Pulmonary artery endothelial cell (primary cell): ENCODE data around the gene MON1A. TPM values are rescaled to one million over a fixed set of nuclear protein-coding genes. Genes with fewer than 3 reads are reported as not detected.
"Not testable (repeated sequence)": the region's sequence is repeated elsewhere in the genome, so short reads cannot be mapped to it uniquely, and the experiment has no call there.

ENCODE experiments used
- DNase-seq: peaks from one replicate; pipeline ENCODE4 v3.0.0-alpha.2; 2011; ENCODE audit warnings: low read depth, low spot score
- total RNA-seq: library from RNA; depleted of rRNA; stranded (reverse); fragments of >200 nt; gene quantifications from 2 replicates; pipeline ENCODE4 v1.2.3, GENCODE V29; 2014

Gene MON1A
- total RNA-seq, 1 donor from 2014 or later: 15.4 TPM

DNA sequence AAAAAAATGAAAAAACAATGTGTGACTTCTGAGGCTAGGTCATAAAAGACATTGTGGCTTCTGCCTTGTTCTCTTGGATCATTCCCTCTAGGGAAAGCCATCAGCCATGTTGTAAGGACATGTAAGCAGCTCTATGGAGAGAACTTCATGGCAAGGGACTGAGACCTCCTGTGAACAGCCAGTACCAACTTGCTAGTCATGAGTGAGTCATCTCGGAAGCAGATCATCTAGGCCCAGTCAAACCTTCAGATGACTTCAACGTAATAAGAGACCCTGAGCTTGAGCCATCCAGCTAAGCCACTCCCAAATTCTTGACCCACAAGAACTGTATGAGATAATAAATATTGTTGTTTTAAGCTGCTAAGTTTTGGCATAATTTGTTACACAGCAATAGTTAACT, 4.9 kb downstream of the MON1A start:
- DNase-seq: no peak

- not testable (repeated sequence) for DNase-seq
Observed at GRCh38 chr3:49917806-49918590, 11.6 kb downstream of the MON1A start.

- no peak for DNase-seq
Observed at GRCh38 chr3:49916686-49917085, 12.9 kb downstream of the MON1A start.

DNA sequence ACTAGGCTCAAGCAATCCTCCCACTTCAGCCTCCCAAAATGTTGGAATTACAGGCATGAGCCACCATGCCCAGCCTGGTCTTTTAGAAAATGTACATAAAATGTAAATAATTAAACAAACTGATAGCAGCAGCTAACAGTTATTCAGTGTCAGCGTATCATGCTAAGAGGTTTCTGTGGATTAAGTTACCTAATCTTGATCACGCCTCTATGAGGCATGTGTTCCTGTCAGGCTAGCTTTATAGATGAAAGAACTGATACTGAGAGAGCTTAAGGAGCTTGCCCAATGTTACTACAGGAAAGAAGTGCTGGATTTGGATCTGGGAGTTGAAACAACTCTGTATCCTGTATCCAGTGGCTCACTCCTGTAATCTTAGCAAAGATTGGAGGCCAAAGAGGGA, 14.7 kb downstream of the MON1A start:
- DNase-seq: no peak

- no peak for DNase-seq
Observed at GRCh38 chr3:49912881-49913281, 16.7 kb downstream of the MON1A start.

- DNase-seq: no peak
Observed at GRCh38 chr3:49911611-49912010, 18.0 kb downstream of the MON1A start.

GRCh38 chr3:49911124-49911420, 18.5 kb downstream of the MON1A start:
- no peak for DNase-seq

DNA sequence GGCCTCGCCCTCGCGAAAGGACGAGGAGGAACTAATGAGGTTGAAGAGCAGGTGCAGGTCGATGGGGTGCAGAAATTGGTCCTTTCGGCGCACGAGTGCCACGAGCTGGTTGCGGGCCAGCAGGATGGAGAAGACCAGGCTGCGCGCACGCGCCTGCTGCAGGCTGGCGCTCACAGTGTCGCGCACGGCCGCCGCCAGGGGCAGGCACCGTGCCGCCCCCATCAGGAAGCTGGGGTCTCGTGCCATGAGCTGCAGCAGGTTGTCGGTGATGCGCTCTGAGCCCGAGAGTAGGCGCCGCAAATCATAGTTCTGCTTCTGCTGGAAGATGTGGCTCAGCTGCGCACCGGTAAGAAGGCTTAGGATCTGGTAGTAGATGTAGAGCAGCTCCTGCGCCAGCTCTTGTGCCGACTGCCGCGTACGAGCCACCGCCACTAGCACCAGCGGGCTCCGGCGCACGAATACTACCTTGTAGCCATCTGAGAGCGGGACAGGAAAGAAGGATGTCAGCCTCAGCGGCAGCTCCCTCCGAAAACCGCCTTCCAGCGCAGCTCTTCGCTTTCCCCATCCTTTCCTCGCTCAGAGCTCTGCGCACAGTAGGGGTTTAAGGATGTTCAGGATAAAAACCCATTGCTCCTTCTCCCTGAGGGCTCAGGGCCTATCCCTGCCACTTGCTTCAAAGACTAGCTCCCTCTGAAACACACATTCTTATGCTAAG, 19.0 kb downstream of the MON1A start:
- no peak for DNase-seq

DNA sequence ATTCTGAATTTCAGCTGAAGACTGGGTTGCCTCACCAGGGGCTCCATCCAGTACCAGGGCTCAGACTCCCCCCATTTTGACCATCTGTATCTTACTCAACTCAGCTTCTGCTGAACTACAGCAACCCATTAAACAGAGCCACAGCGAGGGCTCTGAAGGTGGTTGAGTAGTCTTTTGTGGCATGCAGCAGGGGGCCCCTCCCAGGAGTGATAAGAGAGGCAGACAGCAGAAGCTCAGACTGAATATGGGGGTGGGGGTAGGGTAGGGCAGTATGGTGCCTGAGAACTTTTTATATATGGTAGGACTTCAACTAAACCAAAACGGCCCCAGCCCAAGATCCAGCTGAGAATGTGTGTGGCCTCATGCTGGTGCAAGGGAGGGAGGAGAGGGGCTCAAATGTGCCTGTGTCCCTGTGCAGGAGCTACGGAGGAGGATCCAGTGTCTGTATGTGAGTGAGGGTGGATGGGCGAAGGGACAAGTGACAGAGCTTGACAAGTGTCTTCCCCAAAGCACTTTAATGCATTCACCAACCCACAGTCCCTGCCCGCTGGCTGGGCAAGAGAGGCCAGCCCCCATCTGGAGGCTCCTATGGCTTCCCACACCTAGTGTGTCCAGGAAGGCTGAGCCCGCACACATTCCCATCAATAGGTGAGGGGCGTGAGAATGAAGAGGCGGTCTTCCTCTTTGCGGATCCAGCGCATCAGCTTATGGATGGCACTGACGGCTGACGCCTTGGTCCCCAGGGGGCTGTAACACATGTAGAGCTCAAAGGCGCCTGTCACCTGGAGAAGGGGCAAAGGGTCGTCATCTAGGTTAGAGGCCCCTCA, 21.0 kb downstream of the MON1A start:
- no peak for DNase-seq

DNA sequence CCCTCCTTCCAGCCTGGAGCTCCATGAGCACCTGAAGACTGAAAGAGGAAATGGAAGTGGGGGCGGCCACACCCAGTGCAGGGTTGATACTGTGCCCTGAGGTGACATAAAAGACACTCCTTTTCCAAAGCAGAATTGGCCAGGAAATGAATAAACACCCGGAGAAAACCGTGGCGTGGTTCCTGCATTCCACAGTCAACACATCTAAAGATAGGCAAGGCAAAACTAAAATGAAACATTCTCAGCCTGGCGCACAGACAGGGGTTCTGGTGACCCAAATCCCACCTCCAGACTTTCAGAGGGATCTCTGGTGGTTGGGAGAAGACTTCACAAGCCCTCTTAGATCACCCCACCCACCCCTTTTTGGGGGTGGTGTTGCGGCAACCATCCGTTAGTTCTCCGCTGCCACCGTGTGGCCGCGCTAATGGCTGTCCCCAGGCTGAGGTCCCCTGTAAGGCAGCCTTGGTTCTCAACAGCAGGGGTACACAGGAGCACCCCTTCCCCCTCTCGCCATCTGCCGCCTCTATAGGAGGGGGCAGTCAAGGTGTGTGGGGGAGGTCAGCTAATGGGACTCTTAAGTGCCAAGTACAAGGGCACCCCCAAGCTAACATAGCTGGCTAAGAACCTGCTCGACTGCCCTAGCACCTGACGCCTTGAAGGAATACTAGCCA, 23.4 kb downstream of the MON1A start:
- no peak for DNase-seq

DNA sequence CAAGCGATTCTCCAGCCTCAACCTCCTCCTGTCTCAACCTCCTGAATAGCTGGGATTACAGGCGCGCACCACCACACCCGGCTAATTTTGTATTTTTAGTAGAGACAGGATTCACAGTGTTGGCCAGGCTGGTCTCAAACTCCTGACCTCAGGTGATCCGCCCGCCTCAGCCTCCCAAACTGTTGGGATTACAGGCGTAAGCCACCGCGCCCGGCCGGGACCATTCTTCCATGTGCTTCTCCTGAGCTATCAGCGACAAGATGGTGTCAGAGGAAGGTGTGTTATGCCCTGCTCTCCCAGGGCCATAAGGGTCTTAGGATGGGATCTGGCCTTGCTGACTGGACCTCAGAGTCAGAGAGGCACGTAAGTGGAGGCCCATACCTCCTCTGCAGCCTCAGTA, 25.2 kb downstream of the MON1A start:
- DNase-seq: not testable (repeated sequence)

DNA sequence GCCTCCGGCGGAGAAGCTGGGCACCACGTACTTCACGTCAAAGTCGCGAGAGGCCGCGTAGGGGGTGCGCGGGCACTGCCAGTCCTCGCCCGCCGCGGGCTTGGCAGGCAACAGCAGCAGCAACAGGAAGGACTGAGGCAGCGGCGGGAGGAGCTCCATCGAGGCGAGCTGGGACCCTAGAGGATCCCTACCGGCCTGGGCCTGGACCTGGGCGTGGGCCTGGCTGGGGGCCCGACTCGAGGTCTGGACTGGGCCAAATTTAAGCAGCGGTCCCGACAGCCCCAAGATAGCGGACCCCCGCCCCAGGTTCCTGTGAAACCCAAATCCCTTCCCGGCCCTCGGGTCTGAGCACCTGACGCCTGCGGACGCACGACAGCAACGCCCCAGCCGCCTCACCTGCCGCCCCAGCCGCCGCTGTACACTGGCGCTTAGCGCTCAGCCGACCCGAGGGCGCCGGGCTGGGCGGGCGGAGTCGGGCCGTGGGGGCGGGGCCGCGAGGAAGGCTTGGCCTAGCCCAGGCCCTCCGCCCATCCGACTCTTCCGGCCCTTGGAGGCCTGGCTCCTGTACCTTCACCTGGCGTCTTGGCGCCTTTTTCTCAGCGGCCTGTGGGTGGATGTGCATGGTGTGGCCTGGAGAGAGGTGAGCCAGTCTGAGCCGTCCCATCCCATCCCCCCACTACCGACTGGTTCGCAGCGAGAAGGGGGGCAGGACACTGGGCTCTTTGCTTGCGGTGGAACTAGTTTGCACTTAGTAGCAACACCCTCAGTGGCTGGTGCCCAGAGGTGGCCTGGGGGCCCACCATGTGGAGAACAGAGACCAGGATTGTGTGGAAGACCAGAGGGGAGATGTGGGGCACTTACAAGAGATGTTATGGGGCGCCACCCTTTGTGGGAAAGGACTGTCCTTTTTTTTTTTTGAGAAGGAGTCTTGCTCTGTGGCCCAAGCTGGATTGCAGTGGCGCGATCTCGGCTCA, 25.9 kb downstream of the MON1A start, which contains the start of gene MST1R:
Gene MST1R (minus strand): TSS at position 423 of the 974 bp plus-strand sequence. CDS start 264 bp downstream, at position 159.
- no peak for DNase-seq

- no peak for DNase-seq
Observed at GRCh38 chr3:49902511-49903345, 26.9 kb downstream of the MON1A start.

- no peak for DNase-seq
Observed at GRCh38 chr3:49901366-49902339, 28.0 kb downstream of the MON1A start.

DNA sequence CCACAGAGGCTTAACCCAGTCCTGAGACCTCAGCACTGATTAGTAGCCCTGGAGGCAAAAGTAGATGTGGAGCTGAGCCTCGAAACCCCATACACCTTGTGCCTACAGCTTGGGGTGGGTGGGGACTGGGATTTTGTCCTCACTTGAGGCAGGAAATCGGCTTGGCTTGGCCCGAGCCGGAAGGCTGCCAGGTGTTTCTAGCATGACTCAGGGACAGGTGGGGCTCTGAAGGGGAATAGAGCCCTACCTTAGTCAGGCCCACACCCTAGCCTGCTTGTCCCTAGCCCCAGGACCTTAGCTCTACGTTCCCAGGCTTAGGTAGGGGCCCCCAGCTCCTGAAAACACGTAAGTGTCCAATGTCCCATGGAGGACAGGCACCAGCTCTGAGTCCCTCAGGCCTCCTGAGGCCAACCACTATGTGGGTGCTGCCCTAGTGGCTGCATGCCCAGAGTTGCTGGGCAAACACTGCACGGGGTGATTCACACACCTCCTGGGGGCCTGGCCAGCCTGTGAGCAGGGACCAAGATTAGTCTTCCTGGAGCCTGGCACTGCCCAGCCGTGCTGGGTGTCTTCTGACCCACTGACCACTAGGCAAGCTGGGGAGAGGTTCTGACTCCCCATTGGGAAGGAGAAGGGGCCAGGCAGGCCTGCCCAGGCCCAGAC, 29.0 kb downstream of the MON1A start:
- no peak for DNase-seq

DNA sequence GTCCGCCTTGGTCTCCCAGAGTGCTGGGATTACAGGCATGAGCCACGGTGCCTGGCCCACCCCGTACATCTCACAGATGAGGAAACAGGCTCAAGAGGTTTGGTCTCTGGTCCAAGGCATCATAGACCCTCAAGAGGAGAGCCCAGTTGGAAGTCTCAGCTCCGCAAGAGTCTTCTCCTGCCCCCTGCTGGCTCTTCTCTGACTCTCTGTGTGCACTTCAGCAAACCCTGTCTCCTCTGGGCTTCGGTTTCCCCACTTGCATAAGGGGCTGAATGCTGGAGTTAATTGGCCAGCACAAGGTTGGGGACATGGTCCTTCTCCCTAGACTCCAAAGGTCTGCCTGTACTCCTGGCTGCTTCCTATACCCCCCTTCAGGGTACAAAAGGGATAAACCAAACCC, 29.8 kb downstream of the MON1A start:
- no peak for DNase-seq

DNA sequence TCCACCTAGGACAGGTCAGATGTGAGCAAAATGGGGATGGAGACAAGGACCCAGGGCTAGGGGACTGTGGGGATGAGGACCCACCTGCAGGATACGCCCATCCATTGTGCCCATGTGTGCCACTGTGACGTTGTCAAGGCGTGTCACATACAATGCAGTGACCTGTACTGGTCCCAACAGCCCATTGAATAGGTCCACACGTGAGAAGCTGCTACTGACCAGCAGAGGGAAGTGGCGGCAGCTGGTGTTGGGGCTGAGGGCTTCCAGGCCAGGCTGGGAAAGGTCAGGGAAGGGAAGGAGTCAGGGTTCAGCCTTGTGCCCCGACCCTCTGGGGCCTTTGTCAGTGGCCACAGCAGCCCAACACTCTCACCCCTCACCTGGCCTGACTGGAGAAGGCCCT, 30.6 kb downstream of the MON1A start:
- DNase-seq: no peak

DNA sequence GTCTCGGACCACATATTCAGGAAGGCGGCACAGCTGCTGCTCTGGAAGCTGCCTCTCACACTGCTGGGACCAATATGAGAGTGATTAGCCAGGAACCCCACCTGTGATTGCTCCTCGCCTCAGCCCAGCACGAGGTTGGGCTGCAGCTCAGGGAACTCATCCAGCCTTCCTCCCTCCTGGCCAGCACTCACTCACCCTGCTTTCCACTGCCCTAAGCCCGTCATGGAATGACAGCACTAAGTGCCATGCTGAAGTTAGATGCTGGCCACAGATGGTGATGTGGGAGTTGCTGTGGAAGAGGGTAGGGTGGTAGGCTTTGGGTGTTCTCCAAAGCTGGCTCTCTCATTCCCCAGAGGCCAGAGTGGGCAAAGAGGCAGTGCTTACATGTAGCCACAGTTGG, 33.3 kb downstream of the MON1A start:
- DNase-seq: no peak
